ENCODE results near the gene IQGAP3. TPM values are rescaled to one million over a fixed set of nuclear protein-coding genes. Genes with fewer than 3 reads are reported as not detected.

The IQGAP3 gene
- total RNA-seq, 2 donors from 2014 or later, result 2.2 to 3.5 TPM

- H3K4me1 ChIP-seq (ENCODE audit: control insufficient read depth in 1 of 2, low read depth in 2 of 2), result peaks cover 36 to 60% of the 10 kb centered on the region in 2 donors
- no peaks in the 10 kb centered on the region for H3K27me3 ChIP-seq (replicated peaks; ENCODE audit: insufficient read depth)
Observed at GRCh38 chr1:156503698-156504437, 68.5 kb downstream of the IQGAP3 start.

GRCh38 chr1:156502894-156503697 lies 69.3 kb downstream of the IQGAP3 start:
- Histone ChIP-seq H3K27ac (peak overlapping the region; percentile 100), H3K4me3 (peak overlapping the region; percentile 87), H3K4me1 (ENCODE audit: control insufficient read depth in 1 of 2, low read depth in 2 of 2) (peaks cover 35 to 55% of the 10 kb centered on the region in 2 donors), H3K9me3 (no peaks in the 10 kb centered on the region), H3K36me3 (no peaks in the 10 kb centered on the region), H3K27me3 (replicated peaks; ENCODE audit: insufficient read depth) (no peaks in the 10 kb centered on the region)
- ATAC-seq (ENCODE audit: insufficient number of reproducible peaks, low FRiP score, low read depth), result peak; percentile 34
- TF ChIP-seq, protein P1, sequence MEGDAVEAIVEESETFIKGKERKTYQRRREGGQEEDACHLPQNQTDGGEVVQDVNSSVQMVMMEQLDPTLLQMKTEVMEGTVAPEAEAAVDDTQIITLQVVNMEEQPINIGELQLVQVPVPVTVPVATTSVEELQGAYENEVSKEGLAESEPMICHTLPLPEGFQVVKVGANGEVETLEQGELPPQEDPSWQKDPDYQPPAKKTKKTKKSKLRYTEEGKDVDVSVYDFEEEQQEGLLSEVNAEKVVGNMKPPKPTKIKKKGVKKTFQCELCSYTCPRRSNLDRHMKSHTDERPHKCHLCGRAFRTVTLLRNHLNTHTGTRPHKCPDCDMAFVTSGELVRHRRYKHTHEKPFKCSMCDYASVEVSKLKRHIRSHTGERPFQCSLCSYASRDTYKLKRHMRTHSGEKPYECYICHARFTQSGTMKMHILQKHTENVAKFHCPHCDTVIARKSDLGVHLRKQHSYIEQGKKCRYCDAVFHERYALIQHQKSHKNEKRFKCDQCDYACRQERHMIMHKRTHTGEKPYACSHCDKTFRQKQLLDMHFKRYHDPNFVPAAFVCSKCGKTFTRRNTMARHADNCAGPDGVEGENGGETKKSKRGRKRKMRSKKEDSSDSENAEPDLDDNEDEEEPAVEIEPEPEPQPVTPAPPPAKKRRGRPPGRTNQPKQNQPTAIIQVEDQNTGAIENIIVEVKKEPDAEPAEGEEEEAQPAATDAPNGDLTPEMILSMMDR (IDR thresholded peaks at IDR 0.05), result no peak
- peak; percentile 65 for DNase-seq (ENCODE audit: low spot score)

More at GRCh38 chr1:156503698-156504437, 68.5 kb downstream of the IQGAP3 start:
- H3K36me3 ChIP-seq, result no peaks in the 10 kb centered on the region
- TF ChIP-seq, protein P1 (IDR thresholded peaks at IDR 0.05), result no peak
- H3K4me3 ChIP-seq, result peak overlapping the region; percentile 87
- peak overlapping the region; percentile 100 for H3K27ac ChIP-seq
- DNase-seq (ENCODE audit: low spot score) (no peak), ATAC-seq (ENCODE audit: insufficient number of reproducible peaks, low FRiP score, low read depth) (no peak)
- H3K9me3 ChIP-seq, result no peaks in the 10 kb centered on the region

- no peak for DNase-seq (ENCODE audit: low spot score)
- Histone ChIP-seq H3K27ac (peak overlapping the region; percentile 100), H3K36me3 (no peaks in the 10 kb centered on the region), H3K4me3 (peak overlapping the region; percentile 87), H3K9me3 (no peaks in the 10 kb centered on the region), H3K27me3 (replicated peaks; ENCODE audit: insufficient read depth) (no peaks in the 10 kb centered on the region), H3K4me1 (ENCODE audit: control insufficient read depth in 1 of 2, low read depth in 2 of 2) (peaks cover 37 to 55% of the 10 kb centered on the region in 2 donors)
- TF ChIP-seq, protein P1 (IDR thresholded peaks at IDR 0.05), result no peak
- no peak for ATAC-seq (ENCODE audit: insufficient number of reproducible peaks, low FRiP score, low read depth)
Observed at GRCh38 chr1:156502391-156502893, 69.9 kb downstream of the IQGAP3 start.

- Histone ChIP-seq H3K36me3 (no peaks in the 10 kb centered on the region), H3K27ac (peak overlapping the region; percentile 100), H3K4me1 (ENCODE audit: control insufficient read depth in 1 of 2, low read depth in 2 of 2) (peaks cover 52 to 65% of the 10 kb centered on the region in 2 donors), H3K27me3 (replicated peaks; ENCODE audit: insufficient read depth) (no peaks in the 10 kb centered on the region), H3K4me3 (peak overlapping the region; percentile 87), H3K9me3 (no peaks in the 10 kb centered on the region)
- ATAC-seq (ENCODE audit: insufficient number of reproducible peaks, low FRiP score, low read depth) (peak; percentile 33), DNase-seq (ENCODE audit: low spot score) (peak; percentile 70)
- TF ChIP-seq, protein P1 (IDR thresholded peaks at IDR 0.05), result no peak
Observed at GRCh38 chr1:156500793-156501506, 71.4 kb downstream of the IQGAP3 start.

GRCh38 chr1:156500543-156500792 lies 71.9 kb downstream of the IQGAP3 start, which contains the start of gene MEF2D:
MEF2D (minus strand) TSS chr1:156500775; CDS start chr1:156483292, 17,483 bp downstream.
- ATAC-seq (ENCODE audit: insufficient number of reproducible peaks, low FRiP score, low read depth), result no peak
- Histone ChIP-seq H3K4me1 (ENCODE audit: control insufficient read depth in 1 of 2, low read depth in 2 of 2) (peaks cover 57 to 65% of the 10 kb centered on the region in 2 donors), H3K27me3 (replicated peaks; ENCODE audit: insufficient read depth) (no peaks in the 10 kb centered on the region), H3K4me3 (peak within 1 kb of the TSS; percentile 87), H3K27ac (peak within 1 kb of the TSS; percentile 100), H3K9me3 (no peaks in the 10 kb centered on the region), H3K36me3 (no peaks in the 10 kb centered on the region)
- no peak for DNase-seq (ENCODE audit: low spot score)
- TF ChIP-seq, protein P1 (IDR thresholded peaks at IDR 0.05), result no peak
